GM12892 (cell line): ENCODE data around the gene TMC4.

Source experiments
- POLR2A ChIP-seq: IDR thresholded peaks from 2 replicates; pipeline ENCODE4 v1.6.1; 2011; ENCODE audit warnings: low read depth, low read length, control low read depth
- TAF1 ChIP-seq: IDR thresholded peaks from 2 replicates; pipeline ENCODE4 v1.6.1; 2011; ENCODE audit warnings: low read depth, mild to moderate bottlenecking, control low read depth, low read length, borderline replicate concordance

GRCh38 chr19:54156953-54157352 lies 16.0 kb downstream of the TMC4 start:
- TF ChIP-seq TAF1 (no peak), POLR2A (no peak)
